A549 (cell line): Measurements from ENCODE around the gene RPTOR. TPM values are rescaled to one million over a fixed set of nuclear protein-coding genes. Genes with fewer than 3 reads are reported as not detected.
"Not testable (repeated sequence)": the region's sequence is repeated elsewhere in the genome, so short reads cannot be mapped to it uniquely, and the experiment has no call there.

Experiments used
- ATAC-seq, 2 experiments: fragments of 200-7000 bp in 1 of 2; fragments of >200 bp in 1 of 2; cut with Nextera tagmentation in 1 of 2; cut with Tn5 transposase in 1 of 2; 3 replicates each; pipeline versions ENCODE4 v1.8.0 to v1.9.1; 2018 to 2020; ENCODE audit warnings: mild to moderate bottlenecking in 1 of 2, moderate library complexity in 1 of 2
- CTCF ChIA-PET: fragments of 300-600 bp; sonication (Branson Sonifier 250); formaldehyde crosslinking; extraction: SDS; loops from one replicate; lab custom pipeline; 2021; ENCODE audit warnings: antibody characterized with exemption, inconsistent platforms; lab: Yijun Ruan, JAX
- POLR2A ChIA-PET: fragments of 350-600 bp; formaldehyde crosslinking; extraction: SDS; loops from one replicate; lab custom pipeline; 2021; ENCODE audit warnings: antibody characterized with exemption, inconsistent platforms; lab: Yijun Ruan, JAX
- DNase-seq, 2 experiments: peaks; one replicate each; pipeline versions ENCODE4 v3.0.0 to v3.0.0-alpha.2; 2011 to 2016; ENCODE audit warnings: low read depth in 1 of 2, low spot score in 1 of 2
- FAIRE-seq: peaks from 2 replicates; lab custom pipeline; 2011; peaks lifted over from hg19 to GRCh38; lab: Jason Lieb, UNC
- H3K27ac ChIP-seq, 2 experiments: fragments of >200 bp; sonication (Bioruptor Twin); formaldehyde crosslinking; 3 replicates each; pipeline ENCODE4 v1.5.1; 2016 to 2017
- H3K4me1 ChIP-seq: fragments of >200 bp; sonication (Bioruptor Twin); formaldehyde crosslinking; 3 replicates; pipeline ENCODE4 v1.6.1; 2016
- H3K4me2 ChIP-seq: fragments of >200 bp; sonication (Bioruptor Twin); formaldehyde crosslinking; 3 replicates; pipeline ENCODE4 v1.6.1; 2016
- H3K4me3 ChIP-seq: fragments of >200 bp; sonication (Bioruptor Twin); formaldehyde crosslinking; 3 replicates; pipeline ENCODE4 v1.5.1; 2016
- H3K9me3 ChIP-seq: fragments of >200 bp; sonication (Bioruptor Twin); formaldehyde crosslinking; 3 replicates; pipeline ENCODE4 v1.6.1; 2016
- CHD4 ChIP-seq: fragments of 200-600 bp; sonication (generic); IDR thresholded peaks from 2 replicates; pipeline ENCODE4 v1.6.1; 2016; ENCODE audit warnings: antibody characterized with exemption, mild to moderate bottlenecking, borderline replicate concordance
- E2F6 ChIP-seq: IDR thresholded peaks from 2 replicates; pipeline ENCODE4 v1.6.1; 2012; ENCODE audit warnings: low read depth, borderline replicate concordance
- EHF ChIP-seq: fragments of 250-450 bp; sonication (Bioruptor Pico); IDR thresholded peaks from 2 replicates; pipeline ENCODE4 v1.5.0; 2020; ENCODE audit warnings: mild to moderate bottlenecking
- FOSB ChIP-seq: fragments of 250-450 bp; sonication (Bioruptor Pico); IDR thresholded peaks from 2 replicates; pipeline ENCODE4 v1.5.0; 2020; ENCODE audit warnings: mild to moderate bottlenecking, moderate library complexity
- HES2 ChIP-seq: fragments of >200 bp; sonication (Bioruptor Twin); formaldehyde crosslinking; IDR thresholded peaks from 2 replicates; pipeline ENCODE4 v1.6.1; 2016
- HEYL ChIP-seq: fragments of 250-450 bp; sonication (Bioruptor Pico); IDR thresholded peaks from 2 replicates; pipeline ENCODE4 v1.8.0; 2021; ENCODE audit warnings: mild to moderate bottlenecking, moderate library complexity
- HOXA7 ChIP-seq: fragments of 250-450 bp; sonication (Bioruptor Pico); IDR thresholded peaks from 2 replicates; pipeline ENCODE4 v1.5.0; 2020; ENCODE audit warnings: mild to moderate bottlenecking, moderate library complexity
- JUNB ChIP-seq: fragments of >200 bp; sonication (Bioruptor Twin); formaldehyde crosslinking; IDR thresholded peaks from 2 replicates; pipeline ENCODE4 v1.6.1; 2016
- KDM1A ChIP-seq: fragments of 200-600 bp; sonication (generic); IDR thresholded peaks from 2 replicates; pipeline ENCODE4 v1.6.1; 2016; ENCODE audit warnings: low read depth, mild to moderate bottlenecking
- KDM5A ChIP-seq: fragments of 200-600 bp; sonication (generic); IDR thresholded peaks from 2 replicates; pipeline ENCODE4 v1.6.1; 2016; ENCODE audit warnings: antibody characterized with exemption, mild to moderate bottlenecking
- MYC ChIP-seq: IDR thresholded peaks from 2 replicates; pipeline ENCODE4 v1.6.1; 2012; ENCODE audit warnings: mild to moderate bottlenecking, inconsistent platforms, low read length, improper control_type of control experiment, borderline replicate concordance
- PHF8 ChIP-seq: fragments of 200-600 bp; sonication (generic); IDR thresholded peaks from 2 replicates; pipeline ENCODE4 v1.6.1; 2016; ENCODE audit warnings: low read depth, mild to moderate bottlenecking, antibody characterized with exemption, moderate library complexity, borderline replicate concordance
- RAD21 ChIP-seq, 2 experiments: fragments of >200 bp in 1 of 2; sonication (Bioruptor Twin) in 1 of 2; formaldehyde crosslinking in 1 of 2; IDR thresholded peaks in 1 of 2; conservative IDR thresholded peaks in 1 of 2; 2 replicates in 1 of 2; 3 replicates in 1 of 2; pipeline ENCODE4 v1.6.1; 2012 to 2018; ENCODE audit warnings: inconsistent platforms in 1 of 2
- RCOR1 ChIP-seq: fragments of 150-350 bp; IDR thresholded peaks from 2 replicates; pipeline ENCODE4 v1.6.1; 2014; ENCODE audit warnings: antibody characterized with exemption, low read length, low read depth
- RFX5 ChIP-seq: fragments of 450-650 bp; IDR thresholded peaks from 2 replicates; pipeline ENCODE4 v1.7.1; 2014; ENCODE audit warnings: antibody characterized with exemption, mild to moderate bottlenecking, moderate library complexity
- USF2 ChIP-seq: fragments of 450-650 bp; IDR thresholded peaks from 2 replicates; pipeline ENCODE4 v1.6.1; 2014; ENCODE audit warnings: antibody characterized with exemption
- ZFP36 ChIP-seq: fragments of 450-650 bp; IDR thresholded peaks from 2 replicates; pipeline ENCODE4 v1.6.1; 2014; ENCODE audit warnings: borderline replicate concordance; ENCODE audit not compliant: partially characterized antibody
- ZNF302 ChIP-seq: fragments of 250-450 bp; sonication (Bioruptor Pico); IDR thresholded peaks from 2 replicates; pipeline ENCODE4 v1.9.0; 2021; ENCODE audit warnings: inconsistent platforms, mild to moderate bottlenecking, moderate library complexity
- WGBS: methylation state at CpG from one replicate; pipeline ENCODE4 v1.1.6; 2017; ENCODE audit errors: missing lambda C conversion rate; 5-methylcytosine and 5-hydroxymethylcytosine counted together
- polyA plus RNA-seq, 4 experiments: library from polyadenylated mRNA; depleted of rRNA in 3 of 4; stranded (reverse); fragments of >200 nt; fragmentation: RNase III in 1 of 4; extraction: RNeasy Plus Mini Kit Qiagen cat#74134 plus additional on column Dnase treatment in 1 of 4; gene quantifications; 2 replicates in 3 of 4; 3 replicates in 1 of 4; pipeline ENCODE4 v1.2.3, GENCODE V29; 2011 to 2017

The RPTOR gene
- polyA plus RNA-seq, 2 of the 4 experiments (the other 2 are of a cell fraction): 10.8 to 27.1 TPM

- no peaks in the 10 kb centered on the region for H3K9me3 ChIP-seq
- POLR2A ChIA-PET: no interaction called here
- 83% methylated on average over 22 of the region's 23 CpGs for WGBS
- no peak for TF ChIP-seq PHF8
- no peak for TF ChIP-seq E2F6
- TF ChIP-seq USF2: no peak
- no peak for TF ChIP-seq HEYL (CRISPR knock-in tag)
- no peak for TF ChIP-seq KDM1A
- no peak for TF ChIP-seq ZFP36
- CTCF ChIA-PET: interaction anchor here (0.7 to 1.9 kb wide), 12 partner anchors 8 to 398 kb away, joined by 3 to 6 read pairs (median 3); no protein-coding TSS in a partner anchor
- no peak overlapping the region for H3K4me3 ChIP-seq
- peak overlapping the region; percentile 15 to 42; a peak in 3 of 6 replicates for H3K27ac ChIP-seq
- FAIRE-seq (no peak), DNase-seq (no peak), ATAC-seq (peak in 1 of 2 experiments; percentile 28; a peak in 3 of 6 replicates)
- peak overlapping the region; percentile 14; the same call in 1 of the 3 replicates for H3K4me2 ChIP-seq
- peaks cover 15% of the 10 kb centered on the region for H3K4me1 ChIP-seq
Measured at GRCh38 chr17:80529104-80529903, 15.3 kb upstream of the RPTOR start.

- CTCF ChIA-PET: interaction anchor here (0.7 to 1.9 kb wide), 12 partner anchors 8 to 397 kb away, joined by 3 to 6 read pairs (median 3); no protein-coding TSS in a partner anchor
- 39% methylated on average over 6 of the region's 6 CpGs for WGBS
- Histone ChIP-seq H3K4me3 (no peak overlapping the region), H3K27ac (peak overlapping the region; percentile 15 to 42; a peak in 3 of 6 replicates), H3K9me3 (no peaks in the 10 kb centered on the region), H3K4me1 (peaks cover 15% of the 10 kb centered on the region), H3K4me2 (peak overlapping the region; percentile 14; the same call in 1 of the 3 replicates)
- POLR2A ChIA-PET: no interaction called here
- FAIRE-seq (no peak), ATAC-seq (peak in 1 of 2 experiments; percentile 46; a peak in 3 of 6 replicates), DNase-seq (no peak)
- no peak for TF ChIP-seq EHF (CRISPR knock-in tag)
- no peak for TF ChIP-seq ZNF302 (CRISPR knock-in tag)
- TF ChIP-seq E2F6: no peak
- no peak for TF ChIP-seq JUNB
- no peak for TF ChIP-seq HES2
- no peak for TF ChIP-seq KDM1A
Measured at GRCh38 chr17:80529904-80530292, 14.7 kb upstream of the RPTOR start.

- no peak for DNase-seq
- Histone ChIP-seq H3K27ac (no peak overlapping the region), H3K4me1 (peaks cover 15% of the 10 kb centered on the region), H3K4me2 (no peak overlapping the region), H3K9me3 (no peaks in the 10 kb centered on the region), H3K4me3 (no peak overlapping the region)
- ChIA-PET POLR2A (no interaction called here), CTCF (interaction anchor here (0.7 to 1.4 kb wide), 4 partner anchors 13 to 555 kb away, joined by 3 to 4 read pairs (median 4); partner anchors contain the start of gene NPTX1)
- no peak for ATAC-seq
- no peak for FAIRE-seq
- TF ChIP-seq RAD21 (conservative IDR thresholded peaks at IDR 0.05 in 1 of 2, IDR thresholded peaks at IDR 0.05 in 1 of 2): no peak
- TF ChIP-seq RCOR1: no peak
- no peak for TF ChIP-seq KDM1A
- TF ChIP-seq HOXA7: no peak
- no peak for TF ChIP-seq CHD4
- TF ChIP-seq RFX5: no peak
- no peak for TF ChIP-seq FOSB
- TF ChIP-seq HEYL (CRISPR knock-in tag): no peak
- no peak for TF ChIP-seq MYC
- no peak for TF ChIP-seq KDM5A
- WGBS: 72% methylated on average over 7 of the region's 7 CpGs
Measured at GRCh38 chr17:80531400-80531799, 13.2 kb upstream of the RPTOR start.

GRCh38 chr17:80537386-80537785, 7.3 kb upstream of the RPTOR start:
- H3K9me3 ChIP-seq, H3K27ac ChIP-seq, H3K4me3 ChIP-seq, ATAC-seq, H3K4me2 ChIP-seq, FAIRE-seq, POLR2A ChIA-PET, H3K4me1 ChIP-seq, DNase-seq: not testable (repeated sequence)
- CTCF ChIA-PET: interaction anchor here (0.5 kb wide), 1 partner anchor 30 kb away, joined by 3 read pairs; no protein-coding TSS in a partner anchor
- WGBS: 85% methylated on average over 19 of the region's 30 CpGs
